Muscle layer of duodenum (tissue), 2 donors: ENCODE data around the gene SARM1.

ENCODE experiments used
- H3K27ac ChIP-seq: one replicate; pipeline ENCODE4 v1.7.0; 2013; ENCODE audit warnings: mild to moderate bottlenecking, low read length
- H3K27me3 ChIP-seq: one replicate; pipeline ENCODE4 v1.7.0; 2013; ENCODE audit warnings: low read depth, mild to moderate bottlenecking, control low read depth, low read length
- H3K36me3 ChIP-seq, 2 donors: one replicate each; pipeline ENCODE4 v1.7.0; 2013; ENCODE audit warnings: low read length in 2 of 2, control low read depth in 1 of 2, mild to moderate bottlenecking in 1 of 2; ENCODE audit not compliant: insufficient read depth in 2 of 2, control insufficient read depth in 1 of 2
- H3K4me1 ChIP-seq, 2 donors: one replicate each; pipeline ENCODE4 v1.7.0; 2013; ENCODE audit warnings: low read length in 2 of 2, mild to moderate bottlenecking in 2 of 2, control low read depth in 1 of 2, moderate library complexity in 1 of 2; ENCODE audit not compliant: insufficient read depth in 2 of 2, control insufficient read depth in 1 of 2
- H3K4me3 ChIP-seq, 2 donors: one replicate each; pipeline ENCODE4 v1.7.0; 2013; ENCODE audit warnings: low read length in 2 of 2, low read depth in 1 of 2, mild to moderate bottlenecking in 1 of 2
- H3K9me3 ChIP-seq, 2 donors: one replicate each; pipeline ENCODE4 v1.7.0; 2013; ENCODE audit warnings: low read length in 2 of 2, control low read depth in 1 of 2, mild to moderate bottlenecking in 1 of 2; ENCODE audit not compliant: control insufficient read depth in 1 of 2
- donor health status: healthy.

SARM1 gene

DNA sequence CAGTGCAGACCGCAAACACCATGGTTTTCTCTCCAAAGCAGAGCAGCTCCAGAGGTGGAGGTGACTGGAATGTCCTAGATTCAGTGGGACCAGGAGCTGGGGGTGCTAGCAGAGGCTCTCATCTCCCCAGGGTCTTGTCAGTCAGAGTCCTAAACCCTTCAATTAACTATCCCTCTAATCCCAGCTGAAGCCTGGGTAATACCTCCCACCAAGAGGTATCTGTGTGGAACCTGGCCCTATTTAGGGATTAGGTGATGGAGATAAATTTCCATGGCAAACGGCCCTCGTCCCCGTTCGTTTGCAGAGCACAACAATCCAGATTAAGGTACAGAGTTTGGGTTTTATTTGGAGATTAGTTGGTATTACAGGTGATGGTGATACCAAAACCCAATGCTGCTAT lies 8.3 kb upstream of the SARM1 start:
- no peak overlapping the region for H3K27ac ChIP-seq
- peaks cover 33 to 65% of the 10 kb centered on the region in 2 donors for H3K36me3 ChIP-seq
- H3K27me3 ChIP-seq = no peaks in the 10 kb centered on the region
- H3K4me1 ChIP-seq = peaks cover 3 to 7% of the 10 kb centered on the region in 2 donors
- no peaks in the 10 kb centered on the region for H3K9me3 ChIP-seq
- no peak overlapping the region for H3K4me3 ChIP-seq

DNA sequence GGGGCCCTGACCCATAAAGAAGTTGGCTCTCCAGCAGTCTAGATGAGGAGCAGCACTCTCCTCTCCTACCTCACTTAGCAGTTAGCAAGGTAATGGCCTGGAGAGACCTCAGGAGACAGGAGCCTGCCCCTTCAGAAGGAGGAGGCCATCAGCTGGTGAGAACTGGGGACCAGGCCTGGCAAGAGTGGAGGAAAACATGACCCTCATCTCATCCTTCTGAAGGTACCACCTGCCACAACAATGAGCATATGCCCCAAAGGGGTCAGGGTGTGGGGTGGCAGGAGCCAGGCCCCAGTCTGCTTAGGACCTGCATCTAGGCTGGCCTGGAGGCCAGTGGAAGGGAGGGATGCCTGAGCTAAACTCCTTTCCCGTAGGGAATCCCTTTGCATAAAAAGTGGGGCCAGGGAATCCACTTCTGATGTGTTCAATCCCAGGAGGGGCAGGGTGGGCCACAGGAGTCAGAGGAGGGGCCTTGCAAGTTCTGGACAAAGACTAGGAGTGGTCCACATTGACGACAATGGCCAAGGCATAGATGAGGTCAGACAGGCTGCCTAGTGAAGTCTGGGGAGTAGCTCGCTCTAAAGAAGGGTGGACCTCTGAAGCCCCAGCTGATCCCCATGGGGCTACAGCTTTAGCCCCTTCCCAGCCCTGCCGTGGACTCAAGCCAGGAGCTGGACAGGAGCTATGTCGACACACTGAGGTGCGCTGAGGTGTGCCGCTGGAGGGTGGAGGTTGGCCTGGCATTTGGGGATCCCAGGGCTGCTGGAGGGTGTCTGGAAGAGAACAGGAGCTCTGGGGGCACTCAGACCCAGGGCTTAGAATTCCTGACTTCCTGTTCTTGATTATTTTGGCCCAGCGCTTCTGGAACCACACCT lies 7.5 kb upstream of the SARM1 start:
- Histone ChIP-seq H3K27me3 (no peaks in the 10 kb centered on the region), H3K36me3 (peaks cover 33 to 65% of the 10 kb centered on the region in 2 donors), H3K9me3 (no peaks in the 10 kb centered on the region), H3K4me3 (no peak overlapping the region), H3K27ac (no peak overlapping the region), H3K4me1 (no peaks in the 10 kb centered on the region)

DNA sequence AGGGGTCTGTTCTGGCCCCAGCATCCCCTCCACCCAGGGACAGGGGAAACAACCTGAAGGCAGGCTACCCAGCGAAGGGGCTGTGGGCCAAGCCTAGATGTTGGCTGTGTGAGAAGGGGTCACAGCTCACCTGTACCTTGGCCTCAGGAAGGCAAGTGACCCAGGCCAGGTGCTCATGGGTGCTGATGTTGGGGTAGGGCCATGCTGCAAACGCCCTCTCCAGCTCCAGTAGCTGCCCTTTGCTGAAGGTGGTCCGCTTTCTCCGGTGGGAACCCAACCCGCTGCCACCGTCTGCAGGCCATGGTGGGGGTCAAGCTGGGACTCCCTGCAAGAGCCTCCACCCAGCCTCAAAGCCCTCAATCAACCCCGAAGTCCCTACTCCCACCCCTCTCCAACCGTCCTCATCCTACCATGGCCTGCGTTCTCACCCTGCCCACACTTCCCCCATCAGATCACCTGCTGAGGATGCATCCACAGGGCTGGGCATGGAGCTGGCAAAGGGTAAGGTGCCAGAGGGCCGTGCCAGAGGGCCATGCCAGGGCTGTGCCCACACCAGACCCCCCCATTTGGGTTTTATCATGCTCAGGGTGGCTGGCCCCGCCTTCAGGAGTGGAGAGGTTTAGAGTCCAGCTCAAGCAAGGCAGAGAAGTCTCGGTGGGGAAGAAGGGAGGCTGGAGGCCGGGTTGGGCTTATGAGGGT lies 6.7 kb upstream of the SARM1 start, which contains the start of gene SEBOX:
SEBOX (minus strand) TSS at position 535 of the 699 bp plus-strand sequence; CDS start at position 487, 48 bp downstream.
- no peak within 1 kb of the TSS for H3K4me3 ChIP-seq
- H3K27me3 ChIP-seq = no peaks in the 10 kb centered on the region
- peaks cover 33 to 58% of the 10 kb centered on the region in 2 donors for H3K36me3 ChIP-seq
- no peaks in the 10 kb centered on the region for H3K9me3 ChIP-seq
- H3K27ac ChIP-seq = no peak within 1 kb of the TSS
- H3K4me1 ChIP-seq = no peaks in the 10 kb centered on the region

DNA sequence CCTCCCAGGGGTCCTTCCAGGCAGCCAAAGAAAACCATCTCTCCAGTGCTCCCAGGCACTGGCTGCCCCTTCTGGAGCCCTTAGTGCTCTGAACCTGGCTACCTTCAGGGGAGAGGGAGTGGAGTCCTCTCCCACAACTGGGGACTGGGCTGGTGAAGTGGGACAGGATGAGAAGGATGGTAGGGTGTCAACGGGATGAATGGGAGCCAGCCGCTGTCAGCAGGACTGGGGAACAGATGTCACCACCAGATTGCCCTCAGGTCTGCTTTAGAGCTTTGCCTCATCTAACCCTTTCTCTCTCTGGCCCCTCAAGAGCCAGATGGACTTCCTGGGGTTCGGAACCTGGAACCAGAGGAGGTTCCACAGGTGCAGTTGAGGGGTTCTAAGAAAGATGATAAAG lies 6.0 kb upstream of the SARM1 start:
- H3K27ac ChIP-seq = no peak overlapping the region
- H3K4me1 ChIP-seq = peaks cover 0 to 2% of the 10 kb centered on the region in 2 donors
- H3K4me3 ChIP-seq = no peak overlapping the region
- no peaks in the 10 kb centered on the region for H3K27me3 ChIP-seq
- no peaks in the 10 kb centered on the region for H3K9me3 ChIP-seq
- peaks cover 29 to 52% of the 10 kb centered on the region in 2 donors for H3K36me3 ChIP-seq

DNA sequence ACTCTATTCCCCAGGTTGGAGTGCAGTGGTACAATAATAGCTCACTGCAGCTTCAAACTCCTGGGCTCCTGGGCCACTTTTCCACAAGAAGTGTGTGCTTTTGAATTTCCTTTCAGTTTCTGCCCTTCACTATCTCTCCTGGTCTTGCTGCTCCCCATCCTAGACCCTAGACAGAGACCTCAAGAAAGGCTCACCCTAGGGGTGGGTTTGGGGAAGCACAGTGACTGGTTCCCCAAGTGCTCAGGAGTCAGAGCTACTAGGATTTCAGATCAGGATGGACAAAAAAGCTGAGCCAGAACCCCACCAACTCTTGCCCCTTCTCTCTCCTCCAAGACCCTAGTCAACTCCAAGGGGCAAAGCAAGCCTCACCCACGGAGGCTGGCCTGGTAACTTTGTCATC lies 4.9 kb upstream of the SARM1 start:
- Histone ChIP-seq H3K4me3 (no peak overlapping the region), H3K36me3 (peaks cover 19 to 41% of the 10 kb centered on the region in 2 donors), H3K4me1 (peaks cover 0 to 6% of the 10 kb centered on the region in 2 donors), H3K27ac (no peak overlapping the region), H3K9me3 (no peaks in the 10 kb centered on the region), H3K27me3 (no peaks in the 10 kb centered on the region)

DNA sequence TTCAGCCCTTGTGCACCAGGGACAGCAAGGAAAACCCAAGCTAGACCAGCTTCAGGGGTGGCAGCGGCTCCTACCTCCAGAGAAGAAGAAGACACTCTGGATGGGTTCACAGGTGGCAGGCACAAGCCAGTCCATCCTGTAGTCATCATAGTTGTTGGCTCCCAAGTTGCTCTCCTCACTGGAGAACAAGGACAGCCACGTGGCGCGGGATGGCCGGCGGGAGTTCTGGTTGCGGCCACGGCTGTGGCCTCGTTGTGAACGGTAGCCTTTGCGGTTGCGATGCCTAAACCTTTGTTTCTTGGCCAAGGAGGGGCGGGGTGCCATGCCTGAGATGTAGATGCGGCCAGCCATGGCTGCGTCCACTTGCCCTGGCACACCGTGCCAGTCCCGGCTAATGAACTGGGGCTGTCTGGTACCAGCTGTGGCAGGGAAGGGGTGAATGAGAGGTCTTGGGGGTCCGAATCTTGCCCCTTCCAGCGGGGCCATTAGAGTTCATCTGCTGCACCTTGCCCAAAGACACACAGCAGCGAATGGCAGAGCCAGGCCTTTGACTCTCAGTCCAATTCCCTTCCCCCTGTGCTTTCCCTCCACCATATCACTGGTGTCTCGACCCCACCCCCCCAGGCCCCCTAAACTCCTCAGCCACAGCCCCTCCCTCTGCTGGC lies 3.7 kb upstream of the SARM1 start:
- Histone ChIP-seq H3K4me1 (peaks cover 7 to 9% of the 10 kb centered on the region in 2 donors), H3K4me3 (no peak overlapping the region), H3K27ac (no peak overlapping the region), H3K9me3 (no peaks in the 10 kb centered on the region), H3K36me3 (peaks cover 13 to 29% of the 10 kb centered on the region in 2 donors), H3K27me3 (peaks cover under 1% of the 10 kb centered on the region)

DNA sequence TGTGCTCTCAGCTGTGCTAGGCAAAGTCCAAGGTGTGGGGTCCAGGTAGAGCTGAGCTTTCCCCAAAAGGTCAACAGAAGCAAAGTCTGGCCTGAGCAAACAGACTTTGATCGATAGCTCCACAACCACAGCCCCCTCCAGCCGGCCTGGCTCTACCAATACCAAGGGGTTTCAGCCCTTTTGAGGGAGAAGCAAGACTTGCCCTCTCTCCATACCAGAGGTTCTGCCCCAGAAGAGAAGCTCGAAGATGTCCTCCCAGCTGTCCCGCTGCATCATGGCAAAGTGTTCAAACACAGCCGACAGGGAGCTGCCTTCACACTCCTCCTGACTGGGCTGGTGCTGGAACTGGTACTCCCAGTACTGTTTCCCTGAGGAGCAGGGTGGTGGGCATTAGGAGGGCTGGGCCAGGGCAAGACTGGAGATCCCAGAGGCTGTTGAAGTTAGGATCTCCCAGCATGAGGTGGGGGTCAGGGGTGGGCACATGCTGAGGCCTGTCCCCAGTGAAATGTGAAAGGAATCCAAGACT lies 3.1 kb upstream of the SARM1 start:
- no peak overlapping the region for H3K27ac ChIP-seq
- H3K27me3 ChIP-seq = peaks cover 5% of the 10 kb centered on the region
- H3K9me3 ChIP-seq = no peaks in the 10 kb centered on the region
- no peak overlapping the region for H3K4me3 ChIP-seq
- peaks cover 7 to 23% of the 10 kb centered on the region in 2 donors for H3K36me3 ChIP-seq
- H3K4me1 ChIP-seq = peaks cover 13 to 15% of the 10 kb centered on the region in 2 donors

DNA sequence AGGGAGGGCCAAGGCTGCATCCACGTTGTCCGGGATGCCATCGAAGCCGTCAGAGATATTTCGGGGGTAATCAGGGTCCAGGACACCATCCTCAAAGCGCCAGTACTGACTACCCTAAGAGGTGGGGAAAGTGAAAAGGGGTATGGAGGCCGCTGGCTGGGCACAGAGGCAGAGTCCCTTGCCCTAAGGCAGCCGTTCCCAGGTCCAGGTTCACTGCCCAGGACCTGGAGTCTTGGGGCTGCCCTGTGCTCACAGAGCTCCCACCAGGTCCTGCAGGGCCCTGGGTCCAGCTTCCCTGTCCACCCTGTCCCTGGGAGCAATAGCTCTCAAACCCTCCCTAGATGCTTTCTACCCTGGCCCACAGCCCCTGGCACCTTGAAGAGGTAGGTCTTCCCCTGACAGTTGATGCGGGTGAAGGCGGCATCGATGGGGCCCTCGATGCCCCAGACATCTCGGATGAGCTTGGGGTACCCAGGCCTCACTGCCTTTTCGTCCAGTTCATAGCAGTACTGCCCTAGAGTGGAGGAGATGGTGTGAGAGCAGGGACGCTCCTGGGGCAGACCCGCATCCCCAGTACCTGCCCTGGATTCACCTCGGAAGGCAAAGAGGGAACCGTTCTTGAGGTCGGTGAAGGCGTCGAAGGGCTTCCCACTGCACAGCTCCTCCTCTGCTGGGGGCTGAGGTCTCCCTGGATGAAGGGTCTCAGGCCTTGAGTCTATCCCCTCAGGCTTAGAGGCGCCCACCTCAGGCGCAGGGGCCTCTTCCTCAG lies 2.4 kb upstream of the SARM1 start:
- no peak overlapping the region for H3K4me3 ChIP-seq
- no peak overlapping the region for H3K27ac ChIP-seq
- H3K27me3 ChIP-seq = peaks cover 5% of the 10 kb centered on the region
- H3K4me1 ChIP-seq = peaks cover 16% of the 10 kb centered on the region in 2 donors
- H3K9me3 ChIP-seq = no peaks in the 10 kb centered on the region
- peaks cover 0 to 16% of the 10 kb centered on the region in 2 donors for H3K36me3 ChIP-seq

DNA sequence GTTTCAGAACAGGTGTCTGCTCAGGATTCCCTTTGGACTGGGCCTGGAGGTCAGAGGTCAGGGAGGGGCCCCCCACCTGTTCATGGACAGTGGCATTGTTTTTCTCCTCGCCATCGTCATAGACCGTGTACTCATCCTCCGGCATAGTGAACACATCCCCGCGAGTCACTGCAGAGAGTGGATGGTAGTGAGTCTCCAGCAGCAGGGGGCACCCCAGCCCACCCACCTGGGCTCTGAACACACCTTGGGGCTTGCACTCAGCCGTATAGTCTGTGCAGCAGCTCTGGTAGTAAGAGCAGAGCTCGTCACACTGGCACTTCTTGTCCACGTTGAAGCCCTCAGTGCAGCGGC lies 1.8 kb upstream of the SARM1 start:
- Histone ChIP-seq H3K9me3 (no peaks in the 10 kb centered on the region), H3K27ac (no peak overlapping the region), H3K27me3 (peaks cover 5% of the 10 kb centered on the region), H3K4me3 (no peak overlapping the region), H3K4me1 (peaks cover 16% of the 10 kb centered on the region in 2 donors), H3K36me3 (peaks cover 0 to 12% of the 10 kb centered on the region in 2 donors)

DNA sequence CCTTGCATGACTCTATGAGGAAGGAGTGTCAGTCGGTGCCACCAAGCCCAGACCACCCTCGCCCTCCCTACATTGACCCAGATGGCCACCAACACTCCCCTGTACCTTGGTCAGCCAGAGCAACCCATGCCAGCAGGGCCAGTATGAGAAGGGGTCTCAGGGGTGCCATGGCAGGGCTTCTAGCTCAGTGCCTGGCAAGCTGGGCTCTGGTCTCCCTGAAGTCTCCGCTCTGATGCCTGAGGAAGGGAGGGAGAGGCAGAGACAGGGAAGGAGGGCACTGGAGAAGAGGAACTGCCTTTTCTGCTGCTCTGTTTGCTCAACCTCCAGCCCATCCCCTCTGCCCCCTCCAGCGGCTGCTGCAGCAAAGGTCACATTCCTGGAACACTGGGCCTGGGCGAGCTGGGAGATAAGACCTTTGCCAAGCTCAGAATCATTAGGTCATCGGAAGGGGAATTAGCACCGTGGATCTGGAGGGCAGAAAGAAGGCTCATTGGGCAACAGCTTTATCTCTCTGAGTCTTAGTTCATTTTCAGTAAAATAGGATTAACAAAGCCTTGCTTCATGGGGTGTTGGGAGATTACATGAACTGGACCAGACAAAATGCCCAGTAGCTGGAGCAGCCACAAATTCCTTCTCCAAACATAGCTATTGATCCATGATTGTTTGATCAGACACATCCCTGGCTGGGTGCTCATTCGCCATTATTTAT lies 1.3 kb upstream of the SARM1 start, which contains the start of gene VTN:
VTN (minus strand) TSS at position 273 of the 709 bp plus-strand sequence; CDS start at position 169, 104 bp downstream.
- Histone ChIP-seq H3K4me3 (peak within 1 kb of the TSS in 1 of 2 donors; percentile 78), H3K9me3 (no peaks in the 10 kb centered on the region), H3K27ac (peak within 1 kb of the TSS; percentile 56), H3K36me3 (peaks cover 0 to 9% of the 10 kb centered on the region in 2 donors), H3K27me3 (peaks cover 5% of the 10 kb centered on the region), H3K4me1 (peaks cover 16% of the 10 kb centered on the region in 2 donors)
